GM08714 (cell line): Measurements from ENCODE around the gene CERS6.

Experiments used
- H3K4me3 ChIP-seq: fragments of 200-500 bp; sonication (Bioruptor generic); 2 replicates; pipeline ENCODE4 v1.5.1; 2014; ENCODE audit warnings: mild to moderate bottlenecking, low read length, inconsistent platforms
- ZNF274 ChIP-seq: IDR thresholded peaks from 2 replicates; pipeline ENCODE4 v1.6.1; 2012; ENCODE audit warnings: mild to moderate bottlenecking, low read depth, low read length

The CERS6 gene

DNA sequence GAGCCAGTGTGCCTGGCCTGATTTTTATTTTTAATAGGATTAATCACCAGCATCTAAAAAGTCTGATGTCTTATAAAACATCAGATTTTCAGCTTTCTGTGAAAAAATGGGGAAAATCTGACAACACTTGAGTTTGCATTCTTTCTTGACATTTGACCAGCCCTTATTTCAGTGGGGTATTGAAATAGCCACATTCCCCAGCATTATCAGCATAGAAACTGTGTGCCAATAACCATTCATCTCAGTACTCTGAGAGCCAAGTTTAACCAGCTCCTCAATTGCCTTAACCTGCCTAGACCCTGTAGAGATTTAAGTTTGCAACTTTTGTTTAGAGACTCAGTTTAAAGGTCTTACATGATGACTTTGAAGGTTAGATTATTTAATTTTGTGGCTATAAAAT lies 155.0 kb downstream of the CERS6 start:
- H3K4me3 ChIP-seq = no peak overlapping the region
- no peak for TF ChIP-seq ZNF274

DNA sequence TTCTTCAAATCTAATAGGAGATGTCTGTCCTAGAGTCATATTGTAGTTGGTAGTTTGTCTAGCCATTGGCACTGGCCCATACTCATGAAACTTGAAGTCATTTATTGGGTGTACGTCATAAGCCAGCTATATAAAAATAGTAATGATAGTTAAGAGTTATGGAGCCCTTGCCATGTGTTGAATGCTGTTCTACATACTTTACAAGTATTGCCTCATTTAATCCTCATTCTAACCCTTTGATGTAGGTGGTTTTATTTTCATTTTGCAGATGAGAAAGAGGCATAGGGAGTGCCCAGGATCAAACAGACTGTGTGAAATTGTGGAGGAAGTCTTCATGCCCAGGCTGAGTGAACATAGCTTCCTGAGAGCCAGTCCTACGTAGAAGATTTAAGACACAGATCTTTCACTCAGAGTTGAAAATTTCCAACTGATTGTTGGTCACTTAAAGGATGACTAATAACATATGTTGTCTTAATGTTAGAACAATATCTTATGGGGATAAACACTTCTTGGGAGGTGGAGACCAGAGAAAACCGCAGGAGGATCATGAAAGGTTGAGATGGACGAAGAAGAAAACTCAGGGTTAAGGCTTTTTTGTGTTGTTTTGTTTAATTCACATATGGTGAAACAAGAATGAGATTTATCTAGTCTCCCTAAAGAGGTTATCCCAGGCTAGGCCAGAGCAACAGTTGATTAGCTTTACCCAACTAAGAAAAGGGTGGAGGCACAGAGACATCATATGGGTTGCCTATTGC lies 156.0 kb downstream of the CERS6 start:
- TF ChIP-seq ZNF274 = no peak
- no peak overlapping the region for H3K4me3 ChIP-seq

DNA sequence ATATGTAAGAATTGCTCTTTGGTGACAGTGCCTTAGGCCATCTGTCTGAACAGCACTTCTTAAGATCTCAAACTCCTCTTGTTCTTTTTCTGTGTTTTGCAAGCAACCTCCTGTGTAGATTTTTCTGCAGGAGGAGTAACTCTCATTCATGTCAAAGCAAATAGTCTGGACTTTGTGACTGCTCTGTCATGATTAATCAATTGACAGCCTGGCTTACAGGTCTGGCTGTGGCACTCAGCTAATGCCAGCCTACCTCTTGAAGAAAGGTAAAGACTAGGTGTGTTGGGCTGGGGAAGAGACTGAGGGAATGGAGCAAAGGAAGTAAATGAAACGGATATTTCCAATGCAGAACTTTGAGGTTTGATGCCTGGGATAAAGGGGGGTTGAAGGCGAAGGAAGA lies 156.6 kb downstream of the CERS6 start:
- no peak for TF ChIP-seq ZNF274

DNA sequence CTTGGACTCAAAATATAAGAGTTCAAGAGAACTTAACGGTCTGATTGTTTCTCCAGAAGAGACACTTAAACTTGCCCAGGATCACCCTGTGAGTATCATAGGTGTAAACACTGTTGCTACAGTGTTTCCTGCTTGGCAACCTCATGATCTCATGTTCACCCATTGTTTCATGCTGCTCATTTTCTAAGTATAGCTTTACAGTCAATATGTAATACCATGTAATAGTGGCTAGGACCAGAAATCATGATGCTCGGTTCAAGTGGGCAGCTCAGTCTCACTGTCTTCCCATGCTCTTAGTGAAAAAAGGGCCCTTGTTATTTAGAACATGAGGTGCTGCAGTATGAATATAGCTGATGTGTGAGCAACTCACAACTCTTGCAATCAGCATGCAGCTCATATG lies 157.5 kb downstream of the CERS6 start:
- TF ChIP-seq ZNF274 = no peak

More for the DNA sequence above, 156.6 kb downstream of the CERS6 start:
- no peak overlapping the region for H3K4me3 ChIP-seq

DNA sequence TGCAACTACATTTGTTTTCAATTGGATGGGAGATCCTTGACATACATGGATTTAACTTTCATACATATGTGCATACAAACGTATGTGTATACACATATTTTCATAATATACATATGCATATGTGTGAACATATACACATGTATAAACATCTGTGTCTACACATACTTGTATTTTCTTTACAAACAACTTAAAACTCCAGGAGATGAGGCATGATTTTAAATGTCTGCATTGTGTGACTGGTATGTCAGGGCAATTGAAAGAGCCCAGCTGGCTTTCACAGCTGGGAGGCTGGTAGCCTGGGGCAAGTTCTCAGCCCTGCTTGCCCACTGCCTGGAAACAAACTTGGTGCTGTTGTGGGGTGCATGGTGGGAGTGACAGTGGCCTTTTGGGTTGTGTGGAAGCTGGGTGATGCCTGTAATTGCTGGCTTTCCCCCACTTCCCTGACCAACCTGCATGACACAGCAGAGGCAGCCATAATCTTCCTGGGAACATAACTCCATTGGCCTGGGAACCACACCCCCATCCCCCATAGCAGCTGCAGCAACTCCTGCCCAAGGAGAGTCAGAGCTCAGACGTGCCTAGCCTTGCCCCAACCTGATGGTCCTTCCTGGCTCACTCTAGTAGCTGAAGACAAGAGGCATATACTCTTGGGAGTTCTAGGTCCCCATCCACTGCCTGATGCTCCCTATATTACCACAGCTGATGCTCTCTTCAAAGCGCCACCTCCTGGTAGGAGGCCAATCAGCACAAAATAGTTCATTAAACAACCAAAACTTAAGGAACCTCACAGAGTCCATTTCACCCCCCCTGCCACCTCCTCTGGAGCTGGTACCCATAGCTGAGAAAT lies 158.3 kb downstream of the CERS6 start:
- no peak overlapping the region for H3K4me3 ChIP-seq
- TF ChIP-seq ZNF274 = no peak

More for the DNA sequence above, 157.5 kb downstream of the CERS6 start:
- no peak overlapping the region for H3K4me3 ChIP-seq

DNA sequence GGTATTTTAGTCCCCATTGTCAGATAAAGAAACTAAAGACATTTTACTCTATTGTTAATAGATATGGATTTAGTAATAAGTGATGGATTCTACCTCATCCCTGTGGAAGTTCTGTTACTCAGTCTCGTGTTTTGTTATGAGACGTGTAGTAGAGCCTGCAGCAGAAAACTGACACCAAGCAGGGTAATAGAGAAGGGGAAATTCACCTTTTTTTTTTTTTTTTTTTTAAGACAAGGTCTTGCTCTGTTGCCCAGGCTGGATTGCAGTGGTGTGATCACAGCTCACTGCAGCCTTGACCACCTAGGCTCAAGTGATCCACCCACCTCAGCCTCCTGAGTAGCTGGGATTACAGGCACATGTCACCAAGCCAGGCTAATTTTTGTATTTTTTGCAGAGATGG lies 164.5 kb downstream of the CERS6 start:
- TF ChIP-seq ZNF274 = no peak
- no peak overlapping the region for H3K4me3 ChIP-seq

DNA sequence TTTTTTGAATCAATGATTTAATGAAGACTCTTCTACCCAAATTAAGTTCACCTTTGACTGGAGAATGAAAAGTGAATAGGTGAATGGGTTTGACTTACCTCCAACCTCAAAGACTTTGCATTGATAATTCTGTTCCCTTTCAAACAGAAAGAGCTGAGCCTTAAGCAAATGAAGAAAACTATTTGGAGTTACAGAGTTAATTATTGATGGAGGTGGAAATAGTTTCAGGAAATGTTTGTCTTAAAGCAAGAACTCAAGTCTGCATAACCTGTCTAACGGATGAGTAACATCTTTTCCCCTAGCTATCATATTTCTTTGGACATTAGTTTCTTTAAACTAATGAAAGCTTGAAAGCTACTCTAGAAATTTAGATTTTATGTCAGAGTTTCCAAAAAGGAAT lies 166.5 kb downstream of the CERS6 start:
- no peak overlapping the region for H3K4me3 ChIP-seq
- TF ChIP-seq ZNF274 = no peak

DNA sequence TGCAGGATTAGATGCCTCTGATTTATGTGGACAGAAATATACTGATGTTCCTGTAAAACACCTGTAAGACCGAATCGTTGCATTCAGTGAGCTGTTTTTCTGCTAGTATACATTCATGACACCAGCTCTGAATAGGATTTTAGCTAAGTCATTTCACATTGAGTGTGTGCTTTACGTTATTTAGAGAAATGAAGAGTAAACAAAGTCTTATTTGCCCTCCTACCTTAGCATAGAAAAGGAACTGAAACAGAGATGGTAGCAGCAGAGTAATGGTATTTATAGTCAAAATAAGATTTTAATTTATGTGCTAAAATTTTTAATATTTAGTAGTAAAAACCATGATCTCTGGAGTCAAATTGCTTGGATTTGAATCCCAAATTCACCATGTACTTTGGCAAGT lies 168.0 kb downstream of the CERS6 start:
- TF ChIP-seq ZNF274 = no peak
- no peak overlapping the region for H3K4me3 ChIP-seq

DNA sequence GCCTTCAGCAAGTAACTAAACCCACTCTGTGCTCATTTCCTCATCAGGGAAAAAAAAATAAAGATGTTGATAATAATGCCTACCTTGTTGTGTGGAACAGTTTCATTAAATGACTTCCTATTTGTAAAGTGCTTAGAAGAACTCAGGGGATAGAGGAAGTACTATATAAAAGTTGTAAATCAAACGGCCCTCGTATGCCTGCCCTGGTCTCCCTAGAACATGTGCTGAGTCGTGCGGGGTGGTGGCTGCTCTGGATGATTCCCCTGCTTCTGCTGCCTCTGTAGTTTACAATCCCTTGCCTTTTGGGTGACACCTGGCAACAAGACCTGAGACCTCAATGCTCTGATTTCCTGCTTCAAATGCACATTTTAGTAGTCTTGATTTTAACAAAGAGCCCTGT lies 170.0 kb downstream of the CERS6 start:
- TF ChIP-seq ZNF274 = no peak
- H3K4me3 ChIP-seq = no peak overlapping the region

DNA sequence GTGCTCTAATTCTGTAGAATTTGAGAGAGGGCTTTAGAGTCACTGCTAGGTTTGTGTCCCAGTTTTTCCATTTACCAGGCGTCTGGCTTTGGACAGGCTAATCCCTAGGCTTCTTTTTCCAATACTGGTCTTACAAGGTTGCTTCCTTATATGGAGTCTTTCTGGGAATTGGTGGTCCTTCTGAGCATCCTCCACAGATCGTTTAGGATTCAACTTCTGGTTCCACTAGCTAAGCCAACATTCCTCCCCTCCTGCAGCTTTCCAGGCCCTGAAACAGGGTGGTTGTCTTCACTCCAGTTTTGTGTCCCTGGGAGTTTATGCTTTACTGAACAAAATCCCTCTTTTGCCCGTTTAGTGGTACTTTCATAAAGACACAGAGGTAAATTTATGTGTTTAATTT lies 170.6 kb downstream of the CERS6 start:
- H3K4me3 ChIP-seq = no peak overlapping the region
- TF ChIP-seq ZNF274 = no peak

DNA sequence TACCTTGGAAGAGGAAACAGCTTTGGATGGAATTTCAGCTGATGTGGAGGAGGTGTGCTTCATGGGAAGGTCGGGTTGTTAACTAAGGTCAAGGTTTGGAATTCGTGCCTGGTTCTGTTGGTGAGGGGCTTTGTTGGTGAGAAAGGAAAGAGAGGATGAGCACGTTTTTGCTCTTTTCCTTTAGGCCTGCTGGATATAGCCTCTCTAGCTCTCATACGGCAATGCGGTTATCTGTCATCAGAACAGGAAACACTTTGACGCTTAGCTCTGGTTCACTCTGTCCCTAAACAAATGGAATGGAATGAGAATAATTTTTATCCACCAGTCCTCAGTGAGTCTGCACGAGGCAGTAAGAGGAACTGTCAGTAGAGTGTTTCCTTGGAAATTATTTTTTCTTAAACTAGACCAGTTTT lies 176.6 kb downstream of the CERS6 start:
- no peak overlapping the region; the same call in 1 of the 2 replicates for H3K4me3 ChIP-seq
- no peak for TF ChIP-seq ZNF274

DNA sequence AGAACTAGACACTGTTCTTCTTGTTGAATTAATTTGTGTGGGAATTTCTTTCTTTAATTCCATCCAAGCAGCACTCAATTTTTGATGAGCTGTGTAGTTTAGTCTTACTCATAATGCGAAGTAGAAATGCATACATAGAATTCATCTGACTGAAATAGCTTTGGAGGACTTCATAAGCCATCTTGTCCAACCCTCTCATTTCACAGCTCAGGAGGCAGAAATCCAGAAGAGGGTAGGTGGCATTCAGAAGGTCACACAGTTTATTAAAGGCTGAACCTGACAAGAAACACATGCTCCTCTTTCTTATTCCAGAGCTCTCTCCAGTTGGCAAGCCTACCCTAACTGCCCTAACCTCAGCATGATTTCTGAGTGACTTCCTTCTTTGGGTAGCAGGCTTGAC lies 177.1 kb downstream of the CERS6 start:
- TF ChIP-seq ZNF274 = no peak
- no peak overlapping the region for H3K4me3 ChIP-seq

DNA sequence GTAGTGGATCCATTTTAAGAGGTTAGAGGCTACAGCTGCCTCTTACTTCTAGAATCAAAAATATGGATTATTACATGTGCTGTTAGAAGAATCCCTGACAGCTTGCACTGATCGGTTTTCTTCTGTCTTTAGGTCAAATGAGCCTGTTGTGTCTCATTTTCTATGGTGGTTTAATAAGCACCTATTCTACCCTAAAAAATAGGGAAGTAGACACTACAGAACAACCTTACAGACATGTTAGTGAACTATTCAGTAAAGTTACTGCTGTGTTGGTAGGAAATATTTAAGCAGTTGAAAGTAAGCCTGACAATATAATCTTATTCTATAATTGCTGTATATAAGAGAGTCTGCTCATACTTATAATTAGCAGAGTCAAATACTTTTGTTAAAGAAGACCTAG lies 177.8 kb downstream of the CERS6 start:
- TF ChIP-seq ZNF274 = no peak
- no peak overlapping the region for H3K4me3 ChIP-seq

DNA sequence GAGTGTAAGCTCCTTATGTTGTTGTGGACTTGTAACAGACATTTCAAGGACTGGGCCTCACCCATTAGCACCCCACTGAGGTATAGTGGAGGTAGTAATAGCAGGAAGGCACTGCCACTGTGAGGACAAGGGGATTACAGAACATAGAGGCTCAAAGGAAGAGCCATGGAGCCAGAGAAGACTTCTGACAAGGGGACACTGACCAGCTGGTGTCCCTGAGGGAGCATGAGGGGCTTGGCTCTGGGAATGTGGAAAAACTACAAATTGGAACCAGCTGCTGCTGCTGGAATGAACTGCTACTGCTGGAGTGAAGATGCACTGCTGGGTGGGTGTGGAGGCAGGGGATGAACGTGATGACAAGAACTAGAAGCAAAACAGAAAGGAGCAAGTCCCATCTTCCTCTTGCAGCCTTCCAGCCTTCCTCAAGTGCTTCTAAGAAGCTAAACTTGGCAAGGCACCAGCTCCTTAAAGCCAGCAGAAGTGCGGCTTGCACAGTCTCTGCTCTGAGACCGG lies 179.0 kb downstream of the CERS6 start:
- no peak overlapping the region for H3K4me3 ChIP-seq
- no peak for TF ChIP-seq ZNF274

DNA sequence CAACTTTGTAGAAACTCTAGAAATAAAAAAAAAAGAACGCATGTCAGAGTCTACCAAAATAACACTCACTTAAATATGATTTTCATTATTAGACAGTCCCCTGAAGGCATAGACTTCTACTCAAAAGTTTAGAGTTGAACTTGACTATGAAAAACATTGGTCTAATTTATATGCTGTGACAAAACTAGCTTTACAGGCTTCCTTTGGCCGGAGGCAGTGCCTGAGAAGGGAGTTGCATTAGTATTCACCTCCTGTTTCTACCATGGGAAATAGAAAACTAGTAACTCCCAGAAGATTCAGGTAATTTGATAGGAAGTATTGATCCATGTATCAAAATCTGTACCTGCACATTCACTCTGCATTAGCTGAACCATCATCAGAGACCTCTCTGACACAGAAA lies 182.9 kb downstream of the CERS6 start:
- TF ChIP-seq ZNF274 = no peak
- no peak overlapping the region for H3K4me3 ChIP-seq
